C4-2B (cell line): ENCODE results near the gene MT1B.

Experiments
- H3K27ac ChIP-seq: fragments of 450-650 bp; 2 replicates; pipeline ENCODE4 v1.5.1; 2017
- ZFX ChIP-seq: fragments of 450-650 bp; IDR thresholded peaks from 2 replicates; pipeline ENCODE4 v1.6.1; 2017
- TF ChIP-seq, protein P1 (sequence below): fragments of 450-650 bp; conservative IDR thresholded peaks from 2 replicates; pipeline ENCODE4 v1.5.1; 2017; ENCODE audit warnings: mild to moderate bottlenecking

MT1B gene

GRCh38 chr16:56690420-56691122, 38.9 kb downstream of the MT1B start:
- H3K27ac ChIP-seq, result no peak overlapping the region
- TF ChIP-seq, protein P1, sequence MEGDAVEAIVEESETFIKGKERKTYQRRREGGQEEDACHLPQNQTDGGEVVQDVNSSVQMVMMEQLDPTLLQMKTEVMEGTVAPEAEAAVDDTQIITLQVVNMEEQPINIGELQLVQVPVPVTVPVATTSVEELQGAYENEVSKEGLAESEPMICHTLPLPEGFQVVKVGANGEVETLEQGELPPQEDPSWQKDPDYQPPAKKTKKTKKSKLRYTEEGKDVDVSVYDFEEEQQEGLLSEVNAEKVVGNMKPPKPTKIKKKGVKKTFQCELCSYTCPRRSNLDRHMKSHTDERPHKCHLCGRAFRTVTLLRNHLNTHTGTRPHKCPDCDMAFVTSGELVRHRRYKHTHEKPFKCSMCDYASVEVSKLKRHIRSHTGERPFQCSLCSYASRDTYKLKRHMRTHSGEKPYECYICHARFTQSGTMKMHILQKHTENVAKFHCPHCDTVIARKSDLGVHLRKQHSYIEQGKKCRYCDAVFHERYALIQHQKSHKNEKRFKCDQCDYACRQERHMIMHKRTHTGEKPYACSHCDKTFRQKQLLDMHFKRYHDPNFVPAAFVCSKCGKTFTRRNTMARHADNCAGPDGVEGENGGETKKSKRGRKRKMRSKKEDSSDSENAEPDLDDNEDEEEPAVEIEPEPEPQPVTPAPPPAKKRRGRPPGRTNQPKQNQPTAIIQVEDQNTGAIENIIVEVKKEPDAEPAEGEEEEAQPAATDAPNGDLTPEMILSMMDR, result no peak
- no peak for TF ChIP-seq ZFX

- H3K27ac ChIP-seq, result no peak overlapping the region
- TF ChIP-seq, protein P1, result no peak
- no peak for TF ChIP-seq ZFX
Observed at GRCh38 chr16:56691885-56692284, 40.2 kb downstream of the MT1B start.

DNA sequence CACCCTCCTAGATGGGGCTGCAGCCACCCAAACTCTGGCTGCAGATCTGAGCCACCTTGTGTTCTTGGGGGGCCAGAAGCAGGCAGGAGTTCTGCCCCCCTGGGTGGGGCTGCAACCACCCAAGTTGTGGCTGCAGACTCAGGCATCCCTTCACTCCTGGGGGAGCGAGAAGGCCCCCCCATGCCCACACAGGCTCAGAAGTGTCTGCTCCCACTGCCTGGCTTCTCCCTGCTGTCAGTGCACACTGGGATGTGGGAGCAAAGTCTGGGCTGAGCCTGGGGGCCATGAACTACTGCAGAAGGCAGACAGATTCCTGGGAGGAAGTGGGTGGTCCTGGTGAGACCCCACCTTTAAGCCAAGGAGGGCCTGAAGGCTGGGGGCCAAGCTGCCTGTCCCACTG, 43.6 kb downstream of the MT1B start:
- TF ChIP-seq, protein P1, result no peak
- TF ChIP-seq ZFX, result no peak
- H3K27ac ChIP-seq, result no peak overlapping the region

DNA sequence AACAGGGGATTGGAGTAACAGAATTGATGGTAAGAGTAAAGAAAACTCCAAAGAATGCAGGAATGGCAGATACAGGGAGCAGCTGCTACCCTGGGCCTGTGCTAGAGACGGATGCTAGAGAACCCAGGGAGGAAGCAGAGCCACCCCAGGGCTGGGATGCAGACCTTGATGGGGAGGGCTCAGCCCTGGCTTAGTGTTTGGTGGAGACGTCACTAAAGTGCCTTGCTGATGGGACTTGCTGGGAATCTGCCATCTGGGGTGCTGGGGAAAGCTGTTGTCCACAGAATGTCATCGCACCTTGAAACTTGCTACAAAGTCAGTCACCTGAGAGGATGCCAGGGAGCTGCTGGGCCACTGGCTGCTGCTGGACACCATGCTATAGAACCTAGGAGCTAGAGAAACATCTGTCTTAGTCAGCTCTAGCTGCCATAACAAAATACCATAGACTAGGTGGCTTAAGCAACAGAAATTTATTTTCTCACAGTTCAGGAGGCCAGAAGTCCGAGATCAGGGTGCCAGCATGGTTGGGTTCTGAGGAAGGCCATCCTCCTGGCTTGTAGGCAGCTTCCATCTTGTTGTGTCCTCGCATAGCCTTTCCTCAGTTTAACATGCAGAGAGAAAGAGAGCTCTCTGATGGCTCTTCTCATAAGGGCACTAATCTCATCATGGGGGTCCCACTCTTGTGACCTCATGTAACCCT, 45.9 kb downstream of the MT1B start:
- no peak overlapping the region for H3K27ac ChIP-seq
- TF ChIP-seq ZFX, result no peak
- TF ChIP-seq, protein P1, result no peak

DNA sequence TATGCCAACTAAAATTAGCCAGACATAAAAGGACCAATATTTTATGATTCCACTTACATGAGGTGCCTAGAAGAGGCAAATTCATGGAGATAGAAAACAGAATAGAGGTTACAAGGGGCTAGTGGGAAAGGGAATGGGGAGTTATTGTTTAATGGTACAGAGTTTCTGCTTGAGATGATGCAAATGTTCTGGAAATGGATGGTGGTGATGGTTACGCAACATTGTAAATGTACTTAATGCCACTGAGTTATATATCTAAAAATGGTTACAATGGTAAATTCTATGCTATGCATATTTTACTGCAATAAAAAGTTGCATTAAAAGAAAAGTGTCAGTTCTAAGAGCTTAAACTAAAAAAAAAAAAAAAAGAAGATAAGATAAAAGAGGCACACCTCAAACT, 48.5 kb downstream of the MT1B start:
- H3K27ac ChIP-seq, result no peak overlapping the region
- no peak for TF ChIP-seq ZFX
- TF ChIP-seq, protein P1, result no peak

- no peak overlapping the region for H3K27ac ChIP-seq
- TF ChIP-seq, protein P1, result no peak
- no peak for TF ChIP-seq ZFX
Observed at GRCh38 chr16:56700631-56701030, 48.9 kb downstream of the MT1B start.

DNA sequence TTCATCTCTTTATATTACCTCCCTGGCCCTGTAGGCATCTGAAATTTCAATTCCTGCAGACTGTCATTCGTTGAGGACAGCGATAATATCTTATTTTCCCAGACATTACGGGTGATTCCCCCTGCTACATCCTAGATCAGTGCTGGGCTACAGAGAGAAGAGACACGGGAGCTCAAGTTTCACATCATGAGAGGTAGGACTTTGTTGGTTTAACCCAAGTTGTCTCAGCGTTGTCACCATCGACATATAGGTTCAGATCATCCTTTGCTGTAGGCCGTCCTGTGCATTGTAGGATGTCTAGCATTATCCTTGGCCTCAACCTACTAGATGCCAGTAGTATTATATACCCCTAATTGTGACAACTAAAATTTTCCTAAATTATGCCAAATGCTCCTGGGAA, 49.8 kb downstream of the MT1B start:
- TF ChIP-seq, protein P1, result no peak
- TF ChIP-seq ZFX, result no peak
- no peak overlapping the region for H3K27ac ChIP-seq
